Measurements from ENCODE around the gene MAGEA2B.
"Not testable (repeated sequence)": the region's sequence is repeated elsewhere in the genome, so short reads cannot be mapped to it uniquely, and the experiment has no call there.

Gene MAGEA2B

DNA sequence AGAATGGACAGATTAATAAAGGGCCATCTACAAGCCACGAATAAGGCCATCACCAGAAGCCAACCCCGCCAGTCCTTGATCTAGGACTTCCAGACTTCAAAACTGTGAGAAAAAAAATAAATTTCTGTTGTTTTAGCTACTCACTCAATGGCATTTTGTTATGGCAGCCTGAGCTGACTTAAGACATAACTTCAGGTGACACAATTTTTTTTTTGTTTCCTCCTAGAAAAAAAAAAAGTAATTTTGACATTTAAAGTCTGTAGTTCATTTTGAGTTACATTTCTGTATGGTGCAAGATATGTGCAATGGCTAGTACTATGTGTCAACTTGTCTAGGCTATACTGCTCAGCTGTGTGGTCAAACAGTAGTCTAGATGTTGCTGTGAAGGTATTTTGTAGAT, 44.5 kb downstream of the MAGEA2B start, which contains the start of gene CSAG3:
Gene CSAG3 (plus strand): TSS at position 301 of the 400 bp plus-strand sequence.
- DNase-seq, result not testable (repeated sequence)

DNA sequence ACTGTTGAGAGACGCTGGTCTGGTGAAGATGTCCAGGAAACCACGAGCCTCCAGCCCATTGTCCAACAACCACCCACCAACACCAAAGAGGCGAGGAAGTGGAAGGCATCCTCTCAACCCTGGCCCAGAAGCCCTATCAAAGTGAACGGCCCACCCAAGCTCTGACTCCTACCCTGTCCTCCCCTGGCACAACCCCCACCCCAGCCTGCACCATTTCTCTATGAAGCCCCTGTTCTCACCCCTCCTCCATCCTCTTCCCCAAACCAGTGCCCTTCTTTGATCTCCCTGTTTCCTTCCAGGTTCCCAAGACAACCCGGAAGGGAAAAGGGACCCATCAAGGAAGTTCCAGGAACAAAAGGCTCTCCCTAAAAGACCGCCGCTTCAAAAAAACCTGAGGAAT, 45.1 kb downstream of the MAGEA2B start:
- not testable (repeated sequence) for DNase-seq

- DNase-seq, result not testable (repeated sequence)
These were observed 47.2 kb downstream of the MAGEA2B start for GRCh38 chrX:152761582-152761981.

- not testable (repeated sequence) for DNase-seq
These were observed 52.1 kb downstream of the MAGEA2B start for GRCh38 chrX:152766562-152766961.

Data from CD4-positive, alpha-beta T cell treated with Interleukin-4 for 1 hour (primary cell).